Esophagus squamous epithelium (tissue), 5 donors: ENCODE data around the gene FTCD. TPM values are rescaled to one million over a fixed set of nuclear protein-coding genes. Genes with fewer than 3 reads are reported as not detected.

Experiments used
- DNase-seq: peaks from one replicate; lab custom pipeline; 2025; lab: John Stamatoyannopoulos, UW
- H3K27ac ChIP-seq, 4 donors: fragments of 200-600 bp; sonication (generic); one replicate each; pipeline ENCODE4 v1.5.1; 2016 to 2019; ENCODE audit warnings: mild to moderate bottlenecking in 1 of 4
- H3K27me3 ChIP-seq, 4 donors: fragments of 200-600 bp; sonication (generic); 1 replicate in 3 of 4; 2 replicates in 1 of 4; pipeline versions ENCODE4 v1.5.1 to v1.6.0; 2017 to 2021; ENCODE audit warnings: antibody characterized with exemption in 1 of 4
- H3K36me3 ChIP-seq, 3 donors: fragments of 200-600 bp; sonication (generic); one replicate each; pipeline ENCODE4 v1.5.1; 2016 to 2019
- H3K4me1 ChIP-seq, 3 donors: fragments of 200-600 bp; sonication (generic); one replicate each; pipeline ENCODE4 v1.5.1; 2017 to 2019
- H3K4me3 ChIP-seq, 4 donors: fragments of 200-600 bp; sonication (generic); 1 replicate in 3 of 4; 2 replicates in 1 of 4; pipeline ENCODE4 v1.5.1; 2016 to 2019; ENCODE audit warnings: mild to moderate bottlenecking in 2 of 4, moderate library complexity in 1 of 4
- H3K9me3 ChIP-seq, 3 donors: fragments of 200-600 bp; sonication (generic); one replicate each; pipeline ENCODE4 v1.5.1; 2016 to 2019
- CTCF ChIP-seq, 6 experiments: fragments of 450-650 bp in 4 of 6; fragments of 200-600 bp in 2 of 6; sonication (generic) in 2 of 6; IDR thresholded peaks; one replicate each; pipeline ENCODE4 v1.5.1; 2016 to 2019; ENCODE audit warnings: antibody characterized with exemption in 6 of 6, mild to moderate bottlenecking in 4 of 6, moderate library complexity in 4 of 6
- POLR2A ChIP-seq, 4 donors: fragments of 450-650 bp; IDR thresholded peaks; one replicate each; pipeline ENCODE4 v1.6.1; 2017; ENCODE audit warnings: antibody characterized with exemption in 4 of 4, mild to moderate bottlenecking in 4 of 4, moderate library complexity in 3 of 4
- WGBS, 2 donors: methylation state at CpG; one replicate each; pipeline ENCODE4 v1.1.5; 2018; 5-methylcytosine and 5-hydroxymethylcytosine counted together
- intact Hi-C: fragments of 100-400 bp; cut with DNase I; formaldehyde crosslinking; loops from one replicate; pipeline ENCODE4 v1.15.0; 2022
- total RNA-seq, 4 donors: library from RNA; depleted of rRNA; stranded (reverse); fragments of >200 nt; gene quantifications; one replicate each; pipeline ENCODE4 v1.1.0, GENCODE V29; 2016
- donor health status: DM: yes; HTN: yes; CAD: no.

Gene FTCD
- total RNA-seq, 4 donors from 2014 or later = not detected

GRCh38 chr21:46119144-46119636 lies 36.2 kb downstream of the FTCD start:
- H3K4me3 ChIP-seq = no peak overlapping the region
- H3K9me3 ChIP-seq = no peaks in the 10 kb centered on the region
- no peaks in the 10 kb centered on the region for H3K27me3 ChIP-seq
- TF ChIP-seq CTCF (IDR thresholded peaks at IDR 0.05) = no peak
- no peak for TF ChIP-seq POLR2A (IDR thresholded peaks at IDR 0.05)
- intact Hi-C loops = no loop called here
- peaks cover 0 to 93% (median 17%) of the 10 kb centered on the region in 3 donors for H3K36me3 ChIP-seq
- 100% methylated on average over 1 of the region's 12 CpGs; no CpG with 5 or more reads in 1 of the 2 donors for WGBS, 2 donors
- DNase-seq = no peak
- H3K4me1 ChIP-seq = no peaks in the 10 kb centered on the region
- H3K27ac ChIP-seq = no peak overlapping the region

GRCh38 chr21:46118316-46119143 lies 36.8 kb downstream of the FTCD start:
- Histone ChIP-seq H3K27me3 (no peaks in the 10 kb centered on the region), H3K36me3 (peaks cover 0 to 99% (median 17%) of the 10 kb centered on the region in 3 donors), H3K4me1 (no peaks in the 10 kb centered on the region), H3K9me3 (no peaks in the 10 kb centered on the region), H3K27ac (no peak overlapping the region), H3K4me3 (no peak overlapping the region)
- 60% methylated on average over 1 of the region's 27 CpGs; no CpG with 5 or more reads in 1 of the 2 donors for WGBS, 2 donors
- TF ChIP-seq CTCF (IDR thresholded peaks at IDR 0.05) (no peak), POLR2A (IDR thresholded peaks at IDR 0.05) (no peak)
- intact Hi-C loops = no loop called here
- no peak for DNase-seq

GRCh38 chr21:46117586-46118315 lies 37.6 kb downstream of the FTCD start:
- TF ChIP-seq POLR2A (IDR thresholded peaks at IDR 0.05) (no peak), CTCF (IDR thresholded peaks at IDR 0.05) (no peak)
- H3K27ac ChIP-seq = no peak overlapping the region
- 85% methylated on average over 12 of the region's 29 CpGs; no CpG with 5 or more reads in 1 of the 2 donors for WGBS, 2 donors
- no peaks in the 10 kb centered on the region for H3K9me3 ChIP-seq
- intact Hi-C loops = no loop called here
- DNase-seq = no peak
- H3K36me3 ChIP-seq = peaks cover 0 to 100% (median 18%) of the 10 kb centered on the region in 3 donors
- H3K4me3 ChIP-seq = no peak overlapping the region
- H3K27me3 ChIP-seq = no peaks in the 10 kb centered on the region
- no peaks in the 10 kb centered on the region for H3K4me1 ChIP-seq

- Histone ChIP-seq H3K4me3 (no peak overlapping the region), H3K27ac (peak overlapping the region in 1 of 4 donors; percentile 21), H3K9me3 (no peaks in the 10 kb centered on the region), H3K4me1 (no peaks in the 10 kb centered on the region), H3K36me3 (peaks cover 0 to 100% (median 20%) of the 10 kb centered on the region in 3 donors), H3K27me3 (no peaks in the 10 kb centered on the region)
- 76 to 78% methylated on average over 5 to 11 of the region's 24 CpGs for WGBS, 2 donors
- no peak for TF ChIP-seq CTCF (IDR thresholded peaks at IDR 0.05)
- no peak for TF ChIP-seq POLR2A (IDR thresholded peaks at IDR 0.05)
- intact Hi-C loops = no loop called here
- no peak for DNase-seq
Observed at GRCh38 chr21:46116776-46117585, 38.4 kb downstream of the FTCD start.
